Mesenchymal stem cell (in vitro differentiated cells and primary cell): ENCODE results near the gene MOSMO.
"Not testable (repeated sequence)": the region's sequence is repeated elsewhere in the genome, so short reads cannot be mapped to it uniquely, and the experiment has no call there.

Experiments
- DNase-seq: peaks from one replicate; pipeline ENCODE4 v3.0.0-alpha.2; 2013
- H2AFZ ChIP-seq: one replicate; pipeline ENCODE4 v1.6.1; 2013; ENCODE audit warnings: low read depth, mild to moderate bottlenecking, control low read depth, inconsistent platforms, low read length, moderate library complexity
- H2AK5ac ChIP-seq: 2 replicates; pipeline ENCODE4 v1.6.1; 2013; ENCODE audit warnings: low read length, moderate library complexity, mild to moderate bottlenecking, inconsistent platforms; ENCODE audit not compliant: severe bottlenecking
- H2BK120ac ChIP-seq: one replicate; pipeline ENCODE4 v1.6.1; 2013; ENCODE audit warnings: low read depth, mild to moderate bottlenecking, inconsistent platforms, low read length, moderate library complexity
- H2BK12ac ChIP-seq, 2 experiments: one replicate each; pipeline ENCODE4 v1.6.1; 2013; ENCODE audit warnings: inconsistent platforms in 2 of 2, low read length in 2 of 2, mild to moderate bottlenecking in 2 of 2, moderate library complexity in 2 of 2, control low read depth in 1 of 2
- H2BK15ac ChIP-seq: one replicate; pipeline ENCODE4 v1.6.1; 2013; ENCODE audit warnings: mild to moderate bottlenecking, low read depth, inconsistent platforms; ENCODE audit not compliant: poor library complexity, severe bottlenecking
- H2BK5ac ChIP-seq: 2 replicates; pipeline ENCODE4 v1.6.1; 2013; ENCODE audit warnings: low read depth, mild to moderate bottlenecking, low read length, control low read depth, inconsistent platforms; ENCODE audit not compliant: poor library complexity, severe bottlenecking
- H3K14ac ChIP-seq, 2 experiments: one replicate each; pipeline ENCODE4 v1.6.1; 2013; ENCODE audit warnings: inconsistent platforms in 2 of 2, low read length in 2 of 2, control low read depth in 1 of 2, mild to moderate bottlenecking in 1 of 2, moderate library complexity in 1 of 2
- H3K18ac ChIP-seq, 2 experiments: one replicate each; pipeline ENCODE4 v1.6.1; 2013; ENCODE audit warnings: inconsistent platforms in 2 of 2, low read length in 2 of 2, control low read depth in 1 of 2, low read depth in 1 of 2, mild to moderate bottlenecking in 1 of 2
- H3K23ac ChIP-seq, 2 experiments: one replicate each; pipeline ENCODE4 v1.6.1; 2013; ENCODE audit warnings: inconsistent platforms in 2 of 2, low read length in 2 of 2, mild to moderate bottlenecking in 2 of 2, moderate library complexity in 2 of 2, control low read depth in 1 of 2
- H3K27ac ChIP-seq: 2 replicates; pipeline ENCODE4 v1.5.1; 2013; ENCODE audit warnings: mild to moderate bottlenecking, moderate library complexity, low read length, control low read depth, inconsistent platforms; ENCODE audit not compliant: poor library complexity, severe bottlenecking
- H3K27me3 ChIP-seq, 2 experiments: 2 replicates each; pipeline versions ENCODE4 v1.6.1 to v1.7.0; 2013; ENCODE audit warnings: low read length in 2 of 2, mild to moderate bottlenecking in 2 of 2, moderate library complexity in 2 of 2, control low read depth in 1 of 2, inconsistent platforms in 1 of 2; ENCODE audit not compliant: control insufficient read depth in 1 of 2, insufficient read depth in 1 of 2
- H3K36me3 ChIP-seq, 2 experiments: 2 replicates each; pipeline versions ENCODE4 v1.6.1 to v1.7.0; 2013; ENCODE audit warnings: low read length in 2 of 2, control low read depth in 1 of 2, inconsistent platforms in 1 of 2, low read depth in 1 of 2, mild to moderate bottlenecking in 1 of 2; ENCODE audit not compliant: insufficient read depth in 2 of 2, control insufficient read depth in 1 of 2
- H3K4ac ChIP-seq, 2 experiments: one replicate each; pipeline ENCODE4 v1.6.1; 2013; ENCODE audit warnings: inconsistent platforms in 2 of 2, low read length in 2 of 2, mild to moderate bottlenecking in 2 of 2, moderate library complexity in 2 of 2, control low read depth in 1 of 2, low read depth in 1 of 2
- H3K4me1 ChIP-seq: 2 replicates; pipeline ENCODE4 v1.6.1; 2013; ENCODE audit warnings: low read depth, low read length, control low read depth; ENCODE audit not compliant: control insufficient read depth, insufficient read depth
- H3K4me2 ChIP-seq: 2 replicates; pipeline ENCODE4 v1.6.1; 2013; ENCODE audit warnings: low read length, mild to moderate bottlenecking, inconsistent platforms; ENCODE audit not compliant: poor library complexity, severe bottlenecking
- H3K4me3 ChIP-seq, 2 experiments: 2 replicates each; pipeline versions ENCODE4 v1.5.1 to v1.7.0; 2013; ENCODE audit warnings: low read length in 2 of 2, mild to moderate bottlenecking in 2 of 2, control low read depth in 1 of 2, low read depth in 1 of 2; ENCODE audit not compliant: insufficient read depth in 1 of 2
- H3K79me1 ChIP-seq: replicated peaks from 2 replicates; pipeline ENCODE4 v1.6.1; 2013; ENCODE audit warnings: mild to moderate bottlenecking, control low read depth, low read length, inconsistent platforms; ENCODE audit not compliant: poor library complexity, severe bottlenecking
- H3K9ac ChIP-seq: 2 replicates; pipeline ENCODE4 v1.7.0; 2013; ENCODE audit warnings: mild to moderate bottlenecking, low read length, moderate library complexity
- H3K9me3 ChIP-seq: 2 replicates; pipeline ENCODE4 v1.7.0; 2013; ENCODE audit warnings: mild to moderate bottlenecking, low read length; ENCODE audit not compliant: control insufficient read depth
- H4K8ac ChIP-seq: one replicate; pipeline ENCODE4 v1.6.1; 2013; ENCODE audit warnings: inconsistent platforms, mild to moderate bottlenecking, low read length, moderate library complexity
- H4K91ac ChIP-seq: one replicate; pipeline ENCODE4 v1.6.1; 2013; ENCODE audit warnings: mild to moderate bottlenecking, low read length, inconsistent platforms
- WGBS: methylation state at CpG from one replicate; pipeline ENCODE4 v1.1.7; 2013; ENCODE audit warnings: mixed read lengths; 5-methylcytosine and 5-hydroxymethylcytosine counted together

MOSMO gene

GRCh38 chr16:22001591-22001990 lies 6.3 kb upstream of the MOSMO start:
- H3K9me3 ChIP-seq: no peaks in the 10 kb centered on the region
- WGBS: no CpG with 5 or more reads among the region's 1 CpG
- H3K18ac ChIP-seq: no peak overlapping the region
- H2BK5ac ChIP-seq: no peak overlapping the region
- H3K14ac ChIP-seq: no peak overlapping the region
- H3K4me2 ChIP-seq: no peak overlapping the region
- no peak overlapping the region for H4K91ac ChIP-seq
- peaks cover 0 to 21% of the 10 kb centered on the region in 2 experiments for H3K27me3 ChIP-seq
- DNase-seq: peak; percentile 39
- H2AK5ac ChIP-seq: no peak overlapping the region
- no peak overlapping the region for H2AFZ ChIP-seq
- no peak overlapping the region for H3K23ac ChIP-seq
- no peak overlapping the region for H2BK120ac ChIP-seq
- no peaks in the 10 kb centered on the region for H3K79me1 ChIP-seq
- H4K8ac ChIP-seq: no peak overlapping the region
- H3K36me3 ChIP-seq: no peaks in the 10 kb centered on the region
- peak overlapping the region in 1 of 2 experiments; percentile 66 for H3K4me3 ChIP-seq
- H2BK12ac ChIP-seq: no peak overlapping the region
- no peak overlapping the region for H3K27ac ChIP-seq
- H2BK15ac ChIP-seq: no peak overlapping the region
- peak overlapping the region; percentile 80 for H3K9ac ChIP-seq
- no peak overlapping the region for H3K4ac ChIP-seq
- H3K4me1 ChIP-seq: peaks cover 5% of the 10 kb centered on the region

GRCh38 chr16:22002047-22002446 lies 5.9 kb upstream of the MOSMO start:
- not testable (repeated sequence) for H3K36me3 ChIP-seq, H3K79me1 ChIP-seq, H2BK15ac ChIP-seq, H3K23ac ChIP-seq, DNase-seq, H3K4me1 ChIP-seq, H2BK12ac ChIP-seq, H3K4ac ChIP-seq, H2BK120ac ChIP-seq, H3K4me2 ChIP-seq, H3K9me3 ChIP-seq, H2AK5ac ChIP-seq, H2AFZ ChIP-seq, H3K4me3 ChIP-seq, H3K27ac ChIP-seq, H4K91ac ChIP-seq, H2BK5ac ChIP-seq, H4K8ac ChIP-seq, H3K18ac ChIP-seq, H3K14ac ChIP-seq
- Histone ChIP-seq H3K27me3 (peaks cover 0 to 21% of the 10 kb centered on the region in 2 experiments), H3K9ac (peak overlapping the region; percentile 80)
- no CpG with 5 or more reads among the region's 1 CpG for WGBS

DNA sequence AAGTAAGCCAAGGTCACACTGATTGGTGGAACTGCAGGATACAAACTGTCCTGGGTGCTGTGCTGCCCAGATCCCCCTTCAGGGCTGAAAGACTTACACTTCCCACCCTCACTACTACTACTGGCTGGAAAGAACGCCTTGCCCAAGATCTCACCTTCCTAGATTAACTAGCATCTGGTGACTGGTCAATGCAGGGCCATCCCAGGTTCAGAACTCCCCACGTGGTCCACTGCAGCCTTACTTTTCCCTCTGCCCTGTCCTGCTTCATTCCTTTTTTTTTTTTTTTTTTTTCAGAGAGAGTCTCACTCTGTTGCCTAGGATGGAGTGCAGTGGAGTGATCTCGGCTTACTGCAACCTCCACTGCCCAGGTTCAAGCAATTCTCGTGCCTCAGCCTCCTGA lies 4.7 kb upstream of the MOSMO start:
- Histone ChIP-seq H3K4ac (no peak overlapping the region), H2BK15ac (no peak overlapping the region), H3K36me3 (no peaks in the 10 kb centered on the region), H3K79me1 (no peaks in the 10 kb centered on the region), H2BK120ac (no peak overlapping the region), H3K9ac (no peak overlapping the region), H3K14ac (no peak overlapping the region), H4K91ac (no peak overlapping the region), H3K23ac (no peak overlapping the region), H3K4me3 (no peak overlapping the region), H3K18ac (no peak overlapping the region), H3K27me3 (peaks cover 0 to 21% of the 10 kb centered on the region in 2 experiments), H2AFZ (no peak overlapping the region), H3K4me1 (peaks cover 8% of the 10 kb centered on the region), H3K27ac (no peak overlapping the region), H2BK5ac (no peak overlapping the region), H3K4me2 (no peak overlapping the region), H2BK12ac (no peak overlapping the region), H4K8ac (no peak overlapping the region), H2AK5ac (no peak overlapping the region), H3K9me3 (no peaks in the 10 kb centered on the region)
- WGBS: 80% methylated on average over 4 of the region's 4 CpGs
- DNase-seq: no peak

DNA sequence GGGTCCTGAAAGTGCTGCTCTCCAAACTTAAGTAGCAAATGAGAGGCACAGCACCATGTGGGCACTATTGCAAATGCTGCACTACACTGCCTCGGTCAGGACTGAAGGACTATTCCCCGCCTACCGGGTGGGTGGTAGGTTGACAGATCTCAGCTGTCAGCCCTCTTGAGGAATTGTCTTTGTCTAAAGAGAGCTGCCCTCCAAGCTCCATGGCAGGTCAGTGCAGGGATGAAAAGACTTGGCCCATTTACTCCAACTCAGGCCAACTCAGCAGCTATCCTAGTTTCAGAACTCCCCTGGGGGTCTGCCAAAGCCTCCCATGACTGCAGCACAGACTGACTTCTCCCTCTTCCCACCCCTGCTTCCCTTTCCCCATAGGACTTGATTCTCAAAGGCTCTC lies 3.6 kb upstream of the MOSMO start:
- Histone ChIP-seq H3K14ac (no peak overlapping the region), H3K4me3 (no peak overlapping the region), H2BK120ac (no peak overlapping the region), H2BK12ac (no peak overlapping the region), H3K18ac (no peak overlapping the region), H3K27me3 (peaks cover 0 to 21% of the 10 kb centered on the region in 2 experiments), H2AK5ac (no peak overlapping the region), H2BK15ac (no peak overlapping the region), H3K79me1 (peaks cover 9% of the 10 kb centered on the region), H3K4me2 (no peak overlapping the region), H3K4me1 (peaks cover 14% of the 10 kb centered on the region), H3K23ac (no peak overlapping the region), H4K91ac (no peak overlapping the region), H4K8ac (no peak overlapping the region), H2AFZ (no peak overlapping the region), H3K4ac (no peak overlapping the region), H3K36me3 (no peaks in the 10 kb centered on the region), H2BK5ac (no peak overlapping the region), H3K9ac (no peak overlapping the region), H3K27ac (no peak overlapping the region), H3K9me3 (no peaks in the 10 kb centered on the region)
- WGBS: 73% methylated on average over 3 of the region's 3 CpGs
- no peak for DNase-seq
